ENCODE results near the gene FANCC.
"Not testable (repeated sequence)": the region's sequence is repeated elsewhere in the genome, so short reads cannot be mapped to it uniquely, and the experiment has no call there.

DNA sequence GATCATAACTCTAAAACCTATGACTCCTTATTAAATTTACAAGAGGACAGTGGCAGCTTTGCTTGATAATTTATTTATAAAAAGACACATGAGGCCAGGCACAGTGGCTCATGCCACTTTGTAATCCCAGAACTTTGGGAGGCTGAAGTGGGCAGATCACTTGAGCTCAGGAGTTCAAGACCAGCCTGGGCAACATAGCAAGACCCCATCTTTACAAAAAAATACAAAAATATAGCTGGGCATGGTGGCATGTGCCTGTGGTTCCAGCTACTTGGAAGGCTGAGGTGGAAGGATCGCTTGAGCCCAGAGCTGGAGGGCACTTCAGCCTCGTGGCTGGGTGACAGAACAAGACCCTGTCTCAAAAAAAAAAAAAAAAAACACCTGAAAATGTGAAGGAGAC is 114.5 kb downstream of the FANCC start:
- TF ChIP-seq, protein P1, sequence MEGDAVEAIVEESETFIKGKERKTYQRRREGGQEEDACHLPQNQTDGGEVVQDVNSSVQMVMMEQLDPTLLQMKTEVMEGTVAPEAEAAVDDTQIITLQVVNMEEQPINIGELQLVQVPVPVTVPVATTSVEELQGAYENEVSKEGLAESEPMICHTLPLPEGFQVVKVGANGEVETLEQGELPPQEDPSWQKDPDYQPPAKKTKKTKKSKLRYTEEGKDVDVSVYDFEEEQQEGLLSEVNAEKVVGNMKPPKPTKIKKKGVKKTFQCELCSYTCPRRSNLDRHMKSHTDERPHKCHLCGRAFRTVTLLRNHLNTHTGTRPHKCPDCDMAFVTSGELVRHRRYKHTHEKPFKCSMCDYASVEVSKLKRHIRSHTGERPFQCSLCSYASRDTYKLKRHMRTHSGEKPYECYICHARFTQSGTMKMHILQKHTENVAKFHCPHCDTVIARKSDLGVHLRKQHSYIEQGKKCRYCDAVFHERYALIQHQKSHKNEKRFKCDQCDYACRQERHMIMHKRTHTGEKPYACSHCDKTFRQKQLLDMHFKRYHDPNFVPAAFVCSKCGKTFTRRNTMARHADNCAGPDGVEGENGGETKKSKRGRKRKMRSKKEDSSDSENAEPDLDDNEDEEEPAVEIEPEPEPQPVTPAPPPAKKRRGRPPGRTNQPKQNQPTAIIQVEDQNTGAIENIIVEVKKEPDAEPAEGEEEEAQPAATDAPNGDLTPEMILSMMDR (conservative IDR thresholded peaks at IDR 0.05) = not testable (repeated sequence)
- TF ChIP-seq ZFX (IDR thresholded peaks at IDR 0.05) = not testable (repeated sequence)

All from C4-2B (cell line).